DND-41 (cell line): Measurements from ENCODE around the gene AFF2.

Source experiments
- ATAC-seq: fragments of 200-7000 bp; cut with Tn5 transposase; 3 replicates; pipeline ENCODE4 v1.9.1; 2021; ENCODE audit warnings: low read depth; ENCODE audit not compliant: insufficient read depth
- DNase-seq: peaks from one replicate; pipeline ENCODE4 v3.0.0-alpha.2; 2020
- H2AFZ ChIP-seq: 2 replicates; pipeline ENCODE4 v1.6.0; 2012; ENCODE audit warnings: low read depth, low read length
- H3K27ac ChIP-seq: 2 replicates; pipeline ENCODE4 v1.5.1; 2012; ENCODE audit warnings: low read length, inconsistent platforms
- H3K27me3 ChIP-seq: fragments of 200-600 bp; sonication (generic); 2 replicates; pipeline ENCODE4 v1.6.0; 2012; ENCODE audit warnings: low read length, mild to moderate bottlenecking, inconsistent platforms; ENCODE audit not compliant: insufficient read depth, poor library complexity
- H3K36me3 ChIP-seq: 2 replicates; pipeline ENCODE4 v1.5.1; 2012; ENCODE audit warnings: low read length, inconsistent platforms; ENCODE audit not compliant: insufficient read depth
- H3K4me1 ChIP-seq: 2 replicates; pipeline ENCODE4 v1.5.1; 2012; ENCODE audit warnings: mild to moderate bottlenecking, low read length; ENCODE audit not compliant: insufficient read depth
- H3K4me2 ChIP-seq: 2 replicates; pipeline ENCODE4 v1.6.0; 2012; ENCODE audit warnings: mild to moderate bottlenecking, moderate library complexity, low read length, inconsistent platforms; ENCODE audit not compliant: insufficient read depth
- H3K4me3 ChIP-seq, 2 experiments: fragments of 200-600 bp in 1 of 2; shearing (Covaris generic) in 1 of 2; 2 replicates each; pipeline ENCODE4 v1.5.1; 2012 to 2016; ENCODE audit warnings: inconsistent platforms in 2 of 2, low read length in 2 of 2, mild to moderate bottlenecking in 2 of 2, low read depth in 1 of 2, moderate library complexity in 1 of 2
- H3K79me2 ChIP-seq: 2 replicates; pipeline ENCODE4 v1.6.0; 2012; ENCODE audit warnings: low read length, inconsistent platforms; ENCODE audit not compliant: insufficient read depth
- H3K9ac ChIP-seq: 2 replicates; pipeline ENCODE4 v1.6.0; 2012; ENCODE audit warnings: low read depth, mild to moderate bottlenecking, inconsistent platforms, low read length, moderate library complexity
- H3K9me3 ChIP-seq: 2 replicates; pipeline ENCODE4 v1.5.1; 2012; ENCODE audit warnings: low read length, moderate library complexity, mild to moderate bottlenecking, inconsistent platforms; ENCODE audit not compliant: insufficient read depth, severe bottlenecking
- H4K20me1 ChIP-seq: 2 replicates; pipeline ENCODE4 v1.6.0; 2012; ENCODE audit warnings: low read length; ENCODE audit not compliant: insufficient read depth
- CTCF ChIP-seq: IDR thresholded peaks from 2 replicates; pipeline ENCODE4 v1.5.1; 2012; ENCODE audit warnings: borderline replicate concordance, low read length, moderate library complexity, mild to moderate bottlenecking; ENCODE audit not compliant: poor library complexity, severe bottlenecking; ENCODE audit errors: extremely low read depth
- EZH2 ChIP-seq: IDR thresholded peaks from 3 replicates; pipeline ENCODE4 v1.6.1; 2012; ENCODE audit warnings: borderline replicate concordance, low read depth, mild to moderate bottlenecking, moderate library complexity, low read length, inconsistent platforms; ENCODE audit not compliant: severe bottlenecking

AFF2 gene

GRCh38 chrX:148628621-148629020 lies 128.2 kb downstream of the AFF2 start:
- Histone ChIP-seq H3K27ac (no peak overlapping the region), H3K79me2 (peaks cover 12% of the 10 kb centered on the region; the same call in 1 of the 2 replicates), H3K9me3 (no peaks in the 10 kb centered on the region), H3K9ac (no peak overlapping the region), H3K4me1 (no peaks in the 10 kb centered on the region), H2AFZ (no peak overlapping the region), H3K27me3 (no peaks in the 10 kb centered on the region), H3K36me3 (no peaks in the 10 kb centered on the region), H4K20me1 (peaks cover 2% of the 10 kb centered on the region; the same call in 1 of the 2 replicates), H3K4me2 (no peak overlapping the region), H3K4me3 (no peak overlapping the region)
- ATAC-seq (no peak), DNase-seq (no peak)
- TF ChIP-seq CTCF (no peak), EZH2 (no peak)

- DNase-seq (no peak), ATAC-seq (no peak)
- no peak overlapping the region for H3K4me2 ChIP-seq
- TF ChIP-seq EZH2 (no peak), CTCF (no peak)
- no peaks in the 10 kb centered on the region for H3K4me1 ChIP-seq
- H2AFZ ChIP-seq, result no peak overlapping the region
- H3K36me3 ChIP-seq, result no peaks in the 10 kb centered on the region
- no peak overlapping the region for H3K9ac ChIP-seq
- H3K9me3 ChIP-seq, result no peaks in the 10 kb centered on the region
- no peak overlapping the region for H3K27ac ChIP-seq
- H3K79me2 ChIP-seq, result peaks cover 12% of the 10 kb centered on the region; the same call in 1 of the 2 replicates
- H3K27me3 ChIP-seq, result no peaks in the 10 kb centered on the region
- peaks cover 2% of the 10 kb centered on the region; the same call in 1 of the 2 replicates for H4K20me1 ChIP-seq
- H3K4me3 ChIP-seq, result no peak overlapping the region
Observed at GRCh38 chrX:148629434-148629833, 129.0 kb downstream of the AFF2 start.

GRCh38 chrX:148632444-148632843 lies 132.0 kb downstream of the AFF2 start:
- no peak for ATAC-seq
- Histone ChIP-seq H3K27me3 (no peaks in the 10 kb centered on the region), H3K27ac (no peak overlapping the region), H3K79me2 (0 out of 2 replicates have a peak, but pooled peaks cover 2% of the 10 kb centered on the region), H3K4me3 (no peak overlapping the region), H3K4me1 (no peaks in the 10 kb centered on the region), H4K20me1 (no peaks in the 10 kb centered on the region), H3K9ac (no peak overlapping the region), H3K4me2 (no peak overlapping the region), H2AFZ (no peak overlapping the region), H3K9me3 (no peaks in the 10 kb centered on the region), H3K36me3 (no peaks in the 10 kb centered on the region)
- no peak for DNase-seq
- no peak for TF ChIP-seq EZH2
- TF ChIP-seq CTCF, result no peak
